Liver (tissue), 9 donors: Measurements from ENCODE around the gene SAMD8. TPM values are rescaled to one million over a fixed set of nuclear protein-coding genes. Genes with fewer than 3 reads are reported as not detected.

Experiments used
- DNase-seq: peaks from one replicate; pipeline ENCODE4 v3.0.0-alpha.2; 2017; ENCODE audit warnings: low spot score
- H3K27ac ChIP-seq, 2 donors: one replicate each; pipeline ENCODE4 v1.7.0; 2013; ENCODE audit warnings: inconsistent platforms in 2 of 2, low read length in 2 of 2, control low read depth in 1 of 2, low read depth in 1 of 2, mild to moderate bottlenecking in 1 of 2
- H3K27me3 ChIP-seq, 4 donors: one replicate each; pipeline versions ENCODE4 v1.6.1 to v1.7.0; 2013; ENCODE audit warnings: low read length in 3 of 4, inconsistent platforms in 1 of 4, mild to moderate bottlenecking in 1 of 4, moderate library complexity in 1 of 4; ENCODE audit not compliant: control insufficient read depth in 4 of 4, insufficient read depth in 4 of 4
- H3K36me3 ChIP-seq, 4 donors: one replicate each; pipeline versions ENCODE4 v1.6.1 to v1.7.0; 2013; ENCODE audit warnings: low read length in 3 of 4, mild to moderate bottlenecking in 3 of 4, low read depth in 1 of 4, moderate library complexity in 1 of 4; ENCODE audit not compliant: control insufficient read depth in 4 of 4, insufficient read depth in 3 of 4
- H3K4me1 ChIP-seq, 4 donors: one replicate each; pipeline versions ENCODE4 v1.6.1 to v1.7.0; 2013; ENCODE audit warnings: low read length in 3 of 4, mild to moderate bottlenecking in 3 of 4, moderate library complexity in 1 of 4; ENCODE audit not compliant: control insufficient read depth in 4 of 4, insufficient read depth in 4 of 4
- H3K4me3 ChIP-seq, 3 donors: one replicate each; pipeline versions ENCODE4 v1.6.1 to v1.7.0; 2013; ENCODE audit warnings: low read length in 3 of 3, control low read depth in 1 of 3, low read depth in 1 of 3, mild to moderate bottlenecking in 1 of 3
- H3K9ac ChIP-seq, 2 donors: one replicate each; pipeline ENCODE4 v1.7.0; 2013; ENCODE audit warnings: low read length in 2 of 2, mild to moderate bottlenecking in 2 of 2, moderate library complexity in 2 of 2, control low read depth in 1 of 2, low read depth in 1 of 2
- H3K9me3 ChIP-seq, 4 donors: one replicate each; pipeline versions ENCODE4 v1.6.1 to v1.7.0; 2013; ENCODE audit warnings: low read length in 3 of 4; ENCODE audit not compliant: control insufficient read depth in 4 of 4
- EGR1 ChIP-seq, 2 donors: IDR thresholded peaks; 2 replicates each; pipeline ENCODE4 v1.6.1; 2016 to 2018; ENCODE audit warnings: antibody characterized with exemption in 2 of 2, low read depth in 2 of 2
- FOXA1 ChIP-seq: IDR thresholded peaks from 2 replicates; pipeline ENCODE4 v1.6.1; 2016; ENCODE audit warnings: antibody characterized with exemption
- FOXA2 ChIP-seq: IDR thresholded peaks from 2 replicates; pipeline ENCODE4 v1.6.1; 2016; ENCODE audit warnings: antibody characterized with exemption
- GABPA ChIP-seq, 2 donors: IDR thresholded peaks in 1 of 2; conservative IDR thresholded peaks in 1 of 2; 2 replicates each; pipeline ENCODE4 v1.6.1; 2016; ENCODE audit warnings: antibody characterized with exemption in 2 of 2, mild to moderate bottlenecking in 1 of 2, moderate library complexity in 1 of 2
- HNF4A ChIP-seq, 2 donors: conservative IDR thresholded peaks; 2 replicates each; pipeline ENCODE4 v1.6.1; 2016; ENCODE audit warnings: antibody characterized with exemption in 2 of 2, mild to moderate bottlenecking in 2 of 2
- HNF4G ChIP-seq: IDR thresholded peaks from 2 replicates; pipeline ENCODE4 v1.6.1; 2016; ENCODE audit warnings: antibody characterized with exemption
- JUND ChIP-seq, 2 donors: IDR thresholded peaks; 2 replicates each; pipeline ENCODE4 v1.6.1; 2016; ENCODE audit warnings: antibody characterized with exemption in 2 of 2
- NR2F2 ChIP-seq: IDR thresholded peaks from 2 replicates; pipeline ENCODE4 v1.6.1; 2016; ENCODE audit warnings: antibody characterized with exemption
- RAD21 ChIP-seq, 2 donors: IDR thresholded peaks; 2 replicates each; pipeline ENCODE4 v1.6.1; 2016; ENCODE audit warnings: antibody characterized with exemption in 2 of 2, mild to moderate bottlenecking in 2 of 2
- RXRA ChIP-seq, 2 donors: IDR thresholded peaks; 2 replicates each; pipeline ENCODE4 v1.6.1; 2017 to 2018; ENCODE audit warnings: antibody characterized with exemption in 2 of 2, mild to moderate bottlenecking in 1 of 2
- SP1 ChIP-seq: IDR thresholded peaks from 2 replicates; pipeline ENCODE4 v1.6.1; 2018; ENCODE audit warnings: antibody characterized with exemption, mild to moderate bottlenecking
- TAF1 ChIP-seq: conservative IDR thresholded peaks from 2 replicates; pipeline ENCODE4 v1.6.1; 2016; ENCODE audit warnings: antibody characterized with exemption, mild to moderate bottlenecking
- YY1 ChIP-seq: IDR thresholded peaks from 2 replicates; pipeline ENCODE4 v1.6.1; 2016; ENCODE audit warnings: antibody characterized with exemption, mild to moderate bottlenecking
- WGBS: extraction: QIAGEN DNeasy Blood & Tissue Kit; methylation state at CpG from one replicate; pipeline ENCODE4 v1.1.7; 2013; 5-methylcytosine and 5-hydroxymethylcytosine counted together
- polyA plus RNA-seq, 2 donors: library from polyadenylated mRNA; stranded (reverse) in 1 of 2; unstranded in 1 of 2; fragments of 200-250 nt in 1 of 2; fragments of >200 nt in 1 of 2; fragmentation: Nextera tagmentation in 1 of 2; extraction: Ambion mirVana in 1 of 2; gene quantifications; one replicate each; pipeline versions ENCODE4 v1.2.1 to v1.2.3, GENCODE V29; 2013 to 2015
- total RNA-seq, 2 donors: library from RNA; depleted of rRNA; stranded (reverse); fragments of >200 nt; gene quantifications; one replicate each; pipeline ENCODE4 v1.2.3, GENCODE V29; 2014
- TF ChIP-seq, protein P1 (sequence below): IDR thresholded peaks from 2 replicates; pipeline ENCODE4 v1.6.1; 2016; ENCODE audit warnings: antibody characterized with exemption, mild to moderate bottlenecking
- TF ChIP-seq, protein P2 (sequence below): IDR thresholded peaks from 2 replicates; pipeline ENCODE4 v1.6.1; 2016; ENCODE audit warnings: antibody characterized with exemption
- TF ChIP-seq, protein P3 (sequence below): IDR thresholded peaks from 2 replicates; pipeline ENCODE4 v1.6.1; 2016; ENCODE audit warnings: antibody characterized with exemption
- TF ChIP-seq, protein P4 (sequence below): IDR thresholded peaks from 2 replicates; pipeline ENCODE4 v1.6.1; 2016; ENCODE audit warnings: antibody characterized with exemption
- TF ChIP-seq, protein P5 (sequence below): fragments of 150-350 bp; IDR thresholded peaks from 2 replicates; pipeline ENCODE4 v1.5.1; 2017; ENCODE audit warnings: improper control_type of control experiment, low read depth, low read length; ENCODE audit not compliant: missing input control
- donor health status: healthy.
- donor health status: healthy.
- donor health status: healthy.
- donor health status: healthy.
- donor health status: healthy.

SAMD8 gene
- total and polyA plus RNA-seq, 4 donors = 2.8 to 10.3 (median 4.1) TPM

DNA sequence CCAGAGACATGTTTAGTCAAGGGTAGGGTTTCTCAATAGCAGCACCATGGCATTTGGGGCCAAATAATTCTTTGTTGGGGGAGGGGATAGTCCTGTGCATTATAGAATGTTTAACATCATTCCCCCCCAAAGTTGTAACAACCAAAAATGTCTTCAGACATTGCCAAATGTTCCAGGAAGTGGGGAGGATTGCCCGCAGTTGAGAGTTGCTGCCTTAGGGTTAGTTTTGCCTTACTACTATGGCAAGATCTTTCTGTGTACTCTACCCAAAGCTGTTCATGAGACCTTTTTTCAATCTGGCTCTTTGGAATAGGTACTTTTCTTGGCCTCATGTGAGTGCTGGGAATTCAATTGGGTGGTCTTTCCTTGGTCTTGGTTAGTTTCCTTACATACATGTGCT is 34.1 kb downstream of the SAMD8 start:
- Histone ChIP-seq H3K4me3 (no peak overlapping the region), H3K27ac (no peak overlapping the region), H3K4me1 (peaks cover 0 to 1% (median 0%) of the 10 kb centered on the region in 4 donors), H3K27me3 (no peaks in the 10 kb centered on the region), H3K9me3 (no peaks in the 10 kb centered on the region), H3K9ac (no peak overlapping the region), H3K36me3 (peaks cover 0 to under 1% (median 0%) of the 10 kb centered on the region in 4 donors)
- no peak for DNase-seq
- 80% methylated on average over 1 of the region's 1 CpG for WGBS
- TF ChIP-seq RXRA (IDR thresholded peaks at IDR 0.05) (no peak), FOXA1 (no peak), JUND (IDR thresholded peaks at IDR 0.05) (no peak), GABPA (IDR thresholded peaks at IDR 0.05 in 1 of 2, conservative IDR thresholded peaks at IDR 0.05 in 1 of 2) (no peak), RAD21 (IDR thresholded peaks at IDR 0.05) (no peak), HNF4A (conservative IDR thresholded peaks at IDR 0.05) (no peak), NR2F2 (no peak), FOXA2 (no peak), YY1 (no peak), HNF4G (no peak), SP1 (no peak), TAF1 (no peak), EGR1 (IDR thresholded peaks at IDR 0.05; ENCODE audit: low read depth in 2 of 2) (no peak)
- TF ChIP-seq, protein P1, sequence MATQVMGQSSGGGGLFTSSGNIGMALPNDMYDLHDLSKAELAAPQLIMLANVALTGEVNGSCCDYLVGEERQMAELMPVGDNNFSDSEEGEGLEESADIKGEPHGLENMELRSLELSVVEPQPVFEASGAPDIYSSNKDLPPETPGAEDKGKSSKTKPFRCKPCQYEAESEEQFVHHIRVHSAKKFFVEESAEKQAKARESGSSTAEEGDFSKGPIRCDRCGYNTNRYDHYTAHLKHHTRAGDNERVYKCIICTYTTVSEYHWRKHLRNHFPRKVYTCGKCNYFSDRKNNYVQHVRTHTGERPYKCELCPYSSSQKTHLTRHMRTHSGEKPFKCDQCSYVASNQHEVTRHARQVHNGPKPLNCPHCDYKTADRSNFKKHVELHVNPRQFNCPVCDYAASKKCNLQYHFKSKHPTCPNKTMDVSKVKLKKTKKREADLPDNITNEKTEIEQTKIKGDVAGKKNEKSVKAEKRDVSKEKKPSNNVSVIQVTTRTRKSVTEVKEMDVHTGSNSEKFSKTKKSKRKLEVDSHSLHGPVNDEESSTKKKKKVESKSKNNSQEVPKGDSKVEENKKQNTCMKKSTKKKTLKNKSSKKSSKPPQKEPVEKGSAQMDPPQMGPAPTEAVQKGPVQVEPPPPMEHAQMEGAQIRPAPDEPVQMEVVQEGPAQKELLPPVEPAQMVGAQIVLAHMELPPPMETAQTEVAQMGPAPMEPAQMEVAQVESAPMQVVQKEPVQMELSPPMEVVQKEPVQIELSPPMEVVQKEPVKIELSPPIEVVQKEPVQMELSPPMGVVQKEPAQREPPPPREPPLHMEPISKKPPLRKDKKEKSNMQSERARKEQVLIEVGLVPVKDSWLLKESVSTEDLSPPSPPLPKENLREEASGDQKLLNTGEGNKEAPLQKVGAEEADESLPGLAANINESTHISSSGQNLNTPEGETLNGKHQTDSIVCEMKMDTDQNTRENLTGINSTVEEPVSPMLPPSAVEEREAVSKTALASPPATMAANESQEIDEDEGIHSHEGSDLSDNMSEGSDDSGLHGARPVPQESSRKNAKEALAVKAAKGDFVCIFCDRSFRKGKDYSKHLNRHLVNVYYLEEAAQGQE = no peak
- TF ChIP-seq, protein P2, sequence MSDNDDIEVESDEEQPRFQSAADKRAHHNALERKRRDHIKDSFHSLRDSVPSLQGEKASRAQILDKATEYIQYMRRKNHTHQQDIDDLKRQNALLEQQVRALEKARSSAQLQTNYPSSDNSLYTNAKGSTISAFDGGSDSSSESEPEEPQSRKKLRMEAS = no peak
- TF ChIP-seq, protein P3, sequence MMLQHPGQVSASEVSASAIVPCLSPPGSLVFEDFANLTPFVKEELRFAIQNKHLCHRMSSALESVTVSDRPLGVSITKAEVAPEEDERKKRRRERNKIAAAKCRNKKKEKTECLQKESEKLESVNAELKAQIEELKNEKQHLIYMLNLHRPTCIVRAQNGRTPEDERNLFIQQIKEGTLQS = no peak
- TF ChIP-seq, protein P4, sequence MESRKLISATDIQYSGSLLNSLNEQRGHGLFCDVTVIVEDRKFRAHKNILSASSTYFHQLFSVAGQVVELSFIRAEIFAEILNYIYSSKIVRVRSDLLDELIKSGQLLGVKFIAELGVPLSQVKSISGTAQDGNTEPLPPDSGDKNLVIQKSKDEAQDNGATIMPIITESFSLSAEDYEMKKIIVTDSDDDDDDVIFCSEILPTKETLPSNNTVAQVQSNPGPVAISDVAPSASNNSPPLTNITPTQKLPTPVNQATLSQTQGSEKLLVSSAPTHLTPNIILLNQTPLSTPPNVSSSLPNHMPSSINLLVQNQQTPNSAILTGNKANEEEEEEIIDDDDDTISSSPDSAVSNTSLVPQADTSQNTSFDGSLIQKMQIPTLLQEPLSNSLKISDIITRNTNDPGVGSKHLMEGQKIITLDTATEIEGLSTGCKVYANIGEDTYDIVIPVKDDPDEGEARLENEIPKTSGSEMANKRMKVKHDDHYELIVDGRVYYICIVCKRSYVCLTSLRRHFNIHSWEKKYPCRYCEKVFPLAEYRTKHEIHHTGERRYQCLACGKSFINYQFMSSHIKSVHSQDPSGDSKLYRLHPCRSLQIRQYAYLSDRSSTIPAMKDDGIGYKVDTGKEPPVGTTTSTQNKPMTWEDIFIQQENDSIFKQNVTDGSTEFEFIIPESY = no peak
- TF ChIP-seq, protein P5, sequence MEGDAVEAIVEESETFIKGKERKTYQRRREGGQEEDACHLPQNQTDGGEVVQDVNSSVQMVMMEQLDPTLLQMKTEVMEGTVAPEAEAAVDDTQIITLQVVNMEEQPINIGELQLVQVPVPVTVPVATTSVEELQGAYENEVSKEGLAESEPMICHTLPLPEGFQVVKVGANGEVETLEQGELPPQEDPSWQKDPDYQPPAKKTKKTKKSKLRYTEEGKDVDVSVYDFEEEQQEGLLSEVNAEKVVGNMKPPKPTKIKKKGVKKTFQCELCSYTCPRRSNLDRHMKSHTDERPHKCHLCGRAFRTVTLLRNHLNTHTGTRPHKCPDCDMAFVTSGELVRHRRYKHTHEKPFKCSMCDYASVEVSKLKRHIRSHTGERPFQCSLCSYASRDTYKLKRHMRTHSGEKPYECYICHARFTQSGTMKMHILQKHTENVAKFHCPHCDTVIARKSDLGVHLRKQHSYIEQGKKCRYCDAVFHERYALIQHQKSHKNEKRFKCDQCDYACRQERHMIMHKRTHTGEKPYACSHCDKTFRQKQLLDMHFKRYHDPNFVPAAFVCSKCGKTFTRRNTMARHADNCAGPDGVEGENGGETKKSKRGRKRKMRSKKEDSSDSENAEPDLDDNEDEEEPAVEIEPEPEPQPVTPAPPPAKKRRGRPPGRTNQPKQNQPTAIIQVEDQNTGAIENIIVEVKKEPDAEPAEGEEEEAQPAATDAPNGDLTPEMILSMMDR = no peak
